HEK293 (cell line): Measurements from ENCODE around the gene NLRP11.

Experiments used
- CTCF ChIA-PET: fragments of 350-600 bp; formaldehyde crosslinking; extraction: SDS; loops from one replicate; lab custom pipeline; 2021; ENCODE audit warnings: antibody characterized with exemption; lab: Yijun Ruan, JAX
- POLR2A ChIA-PET: fragments of 300-600 bp; formaldehyde crosslinking; extraction: SDS; loops from one replicate; lab custom pipeline; 2020; ENCODE audit warnings: antibody characterized with exemption, inconsistent platforms; lab: Yijun Ruan, JAX
- H3K27ac ChIP-seq: fragments of 200-500 bp; sonication (Bioruptor generic); 2 replicates; pipeline ENCODE4 v1.5.1; 2014; ENCODE audit warnings: low read depth, low read length, control low read depth, inconsistent platforms; ENCODE audit errors: extremely low read depth
- H3K36me3 ChIP-seq, 2 experiments: fragments of 200-500 bp in 1 of 2; sonication (Bioruptor generic) in 1 of 2; 1 replicate in 1 of 2; 2 replicates in 1 of 2; pipeline ENCODE4 v1.5.1; 2014 to 2017; ENCODE audit warnings: inconsistent platforms in 2 of 2, low read length in 2 of 2; ENCODE audit not compliant: control insufficient read depth in 2 of 2, insufficient read depth in 1 of 2
- H3K4me1 ChIP-seq: fragments of 200-500 bp; sonication (Bioruptor generic); 2 replicates; pipeline ENCODE4 v1.5.1; 2014; ENCODE audit warnings: mild to moderate bottlenecking, low read length, inconsistent platforms; ENCODE audit not compliant: control insufficient read depth, insufficient read depth
- H3K4me3 ChIP-seq: 2 replicates; pipeline ENCODE4 v1.5.1; 2011; ENCODE audit warnings: low read depth, mild to moderate bottlenecking, control low read depth, low read length, moderate library complexity
- H3K9me3 ChIP-seq: fragments of 200-500 bp; sonication (Bioruptor generic); 2 replicates; pipeline ENCODE4 v1.5.1; 2014; ENCODE audit warnings: low read depth, low read length, inconsistent platforms; ENCODE audit not compliant: control insufficient read depth, insufficient read depth
- ATF2 ChIP-seq: fragments of 450-650 bp; formaldehyde crosslinking; IDR thresholded peaks from 2 replicates; pipeline ENCODE4 v1.5.1; 2016; ENCODE audit warnings: missing biosample characterization, missing genetic modification characterization, low read depth
- BCL11A ChIP-seq: fragments of 450-650 bp; formaldehyde crosslinking; IDR thresholded peaks from 2 replicates; pipeline ENCODE4 v1.5.1; 2016; ENCODE audit warnings: low read depth, missing biosample characterization, missing genetic modification characterization
- CTCF ChIP-seq: fragments of 450-650 bp; formaldehyde crosslinking; IDR thresholded peaks from 2 replicates; pipeline ENCODE4 v1.5.1; 2016; ENCODE audit warnings: missing biosample characterization, missing genetic modification characterization
- GFI1B ChIP-seq: fragments of 450-650 bp; formaldehyde crosslinking; IDR thresholded peaks from 2 replicates; pipeline ENCODE4 v1.5.1; 2016; ENCODE audit warnings: missing biosample characterization, missing genetic modification characterization
- IKZF3 ChIP-seq: fragments of 450-650 bp; IDR thresholded peaks from 2 replicates; pipeline ENCODE4 v1.5.0; 2018; ENCODE audit warnings: missing biosample characterization, mild to moderate bottlenecking, missing genetic modification characterization, moderate library complexity
- INSM2 ChIP-seq: fragments of 450-650 bp; formaldehyde crosslinking; IDR thresholded peaks from 2 replicates; pipeline ENCODE4 v1.5.1; 2016; ENCODE audit warnings: missing biosample characterization, missing genetic modification characterization
- MZF1 ChIP-seq: fragments of 450-650 bp; formaldehyde crosslinking; IDR thresholded peaks from 2 replicates; pipeline ENCODE4 v1.5.1; 2017; ENCODE audit warnings: missing biosample characterization, missing genetic modification characterization, borderline replicate concordance
- OSR2 ChIP-seq: fragments of 450-650 bp; formaldehyde crosslinking; IDR thresholded peaks from 2 replicates; pipeline ENCODE4 v1.5.1; 2016; ENCODE audit warnings: missing biosample characterization, missing genetic modification characterization
- PRDM2 ChIP-seq: fragments of 450-650 bp; formaldehyde crosslinking; IDR thresholded peaks from 2 replicates; pipeline ENCODE4 v1.5.1; 2016; ENCODE audit warnings: missing biosample characterization, missing genetic modification characterization, borderline replicate concordance
- ZBTB44 ChIP-seq: fragments of 450-650 bp; IDR thresholded peaks from 2 replicates; pipeline ENCODE4 v1.5.1; 2018; ENCODE audit warnings: missing biosample characterization, mild to moderate bottlenecking, missing genetic modification characterization
- ZNF112 ChIP-seq: fragments of 450-650 bp; formaldehyde crosslinking; IDR thresholded peaks from 2 replicates; pipeline ENCODE4 v1.5.0; 2017; ENCODE audit warnings: missing biosample characterization, missing genetic modification characterization
- ZNF133 ChIP-seq: fragments of 450-650 bp; formaldehyde crosslinking; IDR thresholded peaks from 2 replicates; pipeline ENCODE4 v1.5.1; 2016; ENCODE audit warnings: missing biosample characterization, missing genetic modification characterization
- ZNF157 ChIP-seq: fragments of 450-650 bp; formaldehyde crosslinking; IDR thresholded peaks from 2 replicates; pipeline ENCODE4 v1.5.1; 2016; ENCODE audit warnings: missing biosample characterization, missing genetic modification characterization
- ZNF184 ChIP-seq: fragments of 450-650 bp; IDR thresholded peaks from 2 replicates; pipeline ENCODE4 v1.5.1; 2018; ENCODE audit warnings: missing biosample characterization, mild to moderate bottlenecking, missing genetic modification characterization
- ZNF239 ChIP-seq: fragments of 450-650 bp; formaldehyde crosslinking; IDR thresholded peaks from 2 replicates; pipeline ENCODE4 v1.5.1; 2016; ENCODE audit warnings: missing biosample characterization, missing genetic modification characterization
- ZNF248 ChIP-seq: fragments of 450-650 bp; formaldehyde crosslinking; IDR thresholded peaks from 2 replicates; pipeline ENCODE4 v1.5.1; 2017; ENCODE audit warnings: missing biosample characterization, missing genetic modification characterization
- ZNF324 ChIP-seq: fragments of 450-650 bp; formaldehyde crosslinking; IDR thresholded peaks from 2 replicates; pipeline ENCODE4 v1.5.1; 2016; ENCODE audit warnings: missing biosample characterization, missing genetic modification characterization
- ZNF549 ChIP-seq: fragments of 450-650 bp; IDR thresholded peaks from 2 replicates; pipeline ENCODE4 v1.5.1; 2018; ENCODE audit warnings: missing biosample characterization, missing genetic modification characterization, mild to moderate bottlenecking, inconsistent platforms, moderate library complexity
- ZNF585B ChIP-seq: fragments of 450-650 bp; formaldehyde crosslinking; IDR thresholded peaks from 2 replicates; pipeline ENCODE4 v1.5.1; 2016; ENCODE audit warnings: missing biosample characterization, missing genetic modification characterization
- ZNF747 ChIP-seq: fragments of 450-650 bp; formaldehyde crosslinking; IDR thresholded peaks from 2 replicates; pipeline ENCODE4 v1.5.1; 2016; ENCODE audit warnings: missing biosample characterization, missing genetic modification characterization
- ZNF768 ChIP-seq: fragments of 450-650 bp; formaldehyde crosslinking; IDR thresholded peaks from 2 replicates; pipeline ENCODE4 v1.5.1; 2018; ENCODE audit warnings: missing biosample characterization, mild to moderate bottlenecking, missing genetic modification characterization
- ZNF777 ChIP-seq: fragments of 450-650 bp; formaldehyde crosslinking; IDR thresholded peaks from 2 replicates; pipeline ENCODE4 v1.5.1; 2017; ENCODE audit warnings: missing biosample characterization, missing genetic modification characterization, borderline replicate concordance
- ZNF837 ChIP-seq: fragments of 450-650 bp; formaldehyde crosslinking; IDR thresholded peaks from 2 replicates; pipeline ENCODE4 v1.5.1; 2016; ENCODE audit warnings: missing biosample characterization, missing genetic modification characterization

Gene NLRP11

GRCh38 chr19:55870736-55871135 lies 38.9 kb upstream of the NLRP11 start (continued):
- no peak for TF ChIP-seq ZBTB44 (tag by site-specific recombination)
- no peak for TF ChIP-seq ZNF133 (tag by site-specific recombination)
- no peak for TF ChIP-seq ZNF549 (tag by site-specific recombination)

- H3K4me3 ChIP-seq, result no peak overlapping the region
- TF ChIP-seq IKZF3 (tag by site-specific recombination) (no peak), ZNF747 (no peak)
- ChIA-PET POLR2A (no interaction called here), CTCF (interaction anchor here (0.7 kb wide), 1 partner anchor 289 kb away, joined by 3 read pairs; no protein-coding TSS in a partner anchor)
- no peaks in the 10 kb centered on the region for H3K36me3 ChIP-seq
- H3K4me1 ChIP-seq, result no peaks in the 10 kb centered on the region
- H3K27ac ChIP-seq, result no peak overlapping the region
- no peaks in the 10 kb centered on the region for H3K9me3 ChIP-seq
Measured at GRCh38 chr19:55867101-55867500, 35.3 kb upstream of the NLRP11 start.

- TF ChIP-seq CTCF (tag by site-specific recombination), result no peak
- TF ChIP-seq BCL11A (tag by site-specific recombination), result no peak
- TF ChIP-seq ZNF112 (tag by site-specific recombination), result no peak
- no peak for TF ChIP-seq ZNF157 (tag by site-specific recombination)
- no peak for TF ChIP-seq OSR2 (tag by site-specific recombination)
- TF ChIP-seq ZNF184 (tag by site-specific recombination), result no peak
- no peak for TF ChIP-seq ZNF239 (tag by site-specific recombination)
- TF ChIP-seq ZNF777 (tag by site-specific recombination), result no peak
- no peak for TF ChIP-seq ZNF768 (tag by site-specific recombination)
- TF ChIP-seq ZNF585B (tag by site-specific recombination), result no peak
- no peak for TF ChIP-seq ATF2 (tag by site-specific recombination)
- TF ChIP-seq PRDM2 (tag by site-specific recombination), result no peak
- no peak for TF ChIP-seq ZNF248
- TF ChIP-seq ZNF837, result no peak
- no peak for TF ChIP-seq INSM2 (tag by site-specific recombination)
- no peak for TF ChIP-seq GFI1B (tag by site-specific recombination)
- no peak for TF ChIP-seq MZF1
- TF ChIP-seq ZNF324 (tag by site-specific recombination), result no peak
- TF ChIP-seq, all 188 proteins: peak for 0
- Histone ChIP-seq H3K27ac (no peak overlapping the region), H3K36me3 (no peaks in the 10 kb centered on the region), H3K4me1 (no peaks in the 10 kb centered on the region), H3K4me3 (no peak overlapping the region), H3K9me3 (no peaks in the 10 kb centered on the region)
- POLR2A ChIA-PET, result no interaction called here
- CTCF ChIA-PET, result no interaction called here
Measured at GRCh38 chr19:55866521-55866920, 34.7 kb upstream of the NLRP11 start.
